Natural killer cell (primary cell): ENCODE results near the gene ZBTB8A. TPM values are rescaled to one million over a fixed set of nuclear protein-coding genes. Genes with fewer than 3 reads are reported as not detected.

Source experiments
- ATAC-seq, 3 donors: fragments of 150-1000 bp in 2 of 3; fragments of 200-7000 bp in 1 of 3; cut with Tn5 transposase; 1 replicate in 1 of 3; 2 replicates in 2 of 3; pipeline ENCODE4 v1.10.0; 2021; ENCODE audit warnings: mild to moderate bottlenecking in 2 of 3, moderate library complexity in 2 of 3
- DNase-seq, 2 donors: peaks; one replicate each; pipeline versions ENCODE4 v3.0.0 to v3.0.0-alpha.2; 2013 to 2021; ENCODE audit warnings: mixed read lengths in 1 of 2
- H3K27ac ChIP-seq: one replicate; pipeline ENCODE4 v1.5.1; 2013; ENCODE audit warnings: mild to moderate bottlenecking, low read length
- H3K27me3 ChIP-seq: one replicate; pipeline ENCODE4 v1.6.1; 2013; ENCODE audit warnings: low read length; ENCODE audit not compliant: control insufficient read depth, insufficient read depth
- H3K36me3 ChIP-seq: one replicate; pipeline ENCODE4 v1.6.1; 2013; ENCODE audit warnings: low read length; ENCODE audit not compliant: control insufficient read depth, insufficient read depth
- H3K4me1 ChIP-seq: one replicate; pipeline ENCODE4 v1.6.1; 2013; ENCODE audit warnings: low read length; ENCODE audit not compliant: control insufficient read depth, insufficient read depth
- H3K4me3 ChIP-seq: one replicate; pipeline ENCODE4 v1.5.1; 2013; ENCODE audit warnings: low read length
- H3K9me3 ChIP-seq: one replicate; pipeline ENCODE4 v1.6.1; 2013; ENCODE audit warnings: low read length; ENCODE audit not compliant: control insufficient read depth, insufficient read depth
- H3K27ac Mint-ChIP-seq, 2 donors: one replicate each; pipeline ENCODE4 v1.8.0; 2022; ENCODE audit warnings: mild to moderate bottlenecking in 2 of 2, mixed read lengths in 2 of 2, moderate library complexity in 1 of 2
- H3K27me3 Mint-ChIP-seq, 2 donors: one replicate each; pipeline ENCODE4 v1.8.0; 2022; ENCODE audit warnings: low read depth in 2 of 2, mixed read lengths in 2 of 2
- H3K36me3 Mint-ChIP-seq: one replicate; pipeline ENCODE4 v1.8.0; 2022; ENCODE audit warnings: mixed read lengths
- H3K4me1 Mint-ChIP-seq, 2 donors: one replicate each; pipeline ENCODE4 v1.8.0; 2022; ENCODE audit warnings: mixed read lengths in 2 of 2
- H3K4me3 Mint-ChIP-seq: one replicate; pipeline ENCODE4 v1.8.0; 2022; ENCODE audit warnings: mild to moderate bottlenecking, moderate library complexity, mixed read lengths
- H3K9me3 Mint-ChIP-seq, 2 donors: one replicate each; pipeline ENCODE4 v1.8.0; 2022; ENCODE audit warnings: mixed read lengths in 2 of 2
- WGBS: methylation state at CpG from one replicate; pipeline ENCODE4 v1.1.7; 2013; ENCODE audit warnings: missing lambda C conversion rate; ENCODE audit not compliant: insufficient coverage; 5-methylcytosine and 5-hydroxymethylcytosine counted together
- intact Hi-C: fragments of 100-400 bp; cut with micrococcal nuclease; formaldehyde crosslinking; loops from one replicate; pipeline ENCODE4 v1.14.2; 2022
- total RNA-seq, 4 donors: library from RNA; stranded (reverse); fragments of 120-200 nt in 1 of 4; gene quantifications; one replicate each; pipeline versions ENCODE4 v1.2.3 to v1.2.4, GENCODE V29; 2013 to 2022
- TF ChIP-seq, protein P1 (sequence below): fragments of 200-600 bp; IDR thresholded peaks from one replicate; pipeline ENCODE4 v1.8.0; 2022; ENCODE audit warnings: antibody characterized with exemption

The ZBTB8A gene
- total RNA-seq, 3 donors from 2014 or later (not counting 1 experiment from before 2014, with no cell fraction given) = 0.16 to 0.50 (median 0.33) TPM

DNA sequence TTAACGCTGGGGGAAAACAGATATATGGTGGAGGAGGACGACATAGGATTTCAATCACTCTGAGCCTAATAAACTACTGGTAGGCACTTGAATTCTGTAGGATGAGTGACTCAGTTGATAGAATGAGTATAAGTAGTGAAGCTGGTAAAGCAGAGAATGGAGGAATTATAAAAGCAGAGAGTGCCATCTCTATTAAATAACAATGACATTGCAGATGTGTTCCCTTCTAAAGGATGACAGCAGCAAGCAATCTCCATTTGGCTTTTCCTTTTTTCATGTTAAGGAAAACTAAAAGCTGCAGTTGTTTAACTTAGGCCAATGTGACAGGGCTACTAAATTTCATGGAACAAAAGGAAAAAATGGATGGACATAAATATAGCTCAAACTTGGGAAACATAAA is 93.6 kb downstream of the ZBTB8A start:
- peaks cover 2 to 26% of the 10 kb centered on the region in 2 donors for H3K4me1 Mint-ChIP-seq
- H3K27ac ChIP-seq = no peak overlapping the region
- peaks cover 21% of the 10 kb centered on the region for H3K36me3 ChIP-seq
- intact Hi-C loops = no loop called here
- ATAC-seq = no peak
- 95% methylated on average over 2 of the region's 2 CpGs for WGBS
- no peaks in the 10 kb centered on the region for H3K9me3 Mint-ChIP-seq
- H3K27me3 Mint-ChIP-seq = no peaks in the 10 kb centered on the region
- H3K4me3 ChIP-seq = no peak overlapping the region
- no peaks in the 10 kb centered on the region for H3K9me3 ChIP-seq
- H3K4me3 Mint-ChIP-seq = no peak overlapping the region
- H3K36me3 Mint-ChIP-seq = peaks cover 10% of the 10 kb centered on the region
- H3K4me1 ChIP-seq = peaks cover 12% of the 10 kb centered on the region
- no peaks in the 10 kb centered on the region for H3K27me3 ChIP-seq
- no peak for DNase-seq
- TF ChIP-seq, protein P1, sequence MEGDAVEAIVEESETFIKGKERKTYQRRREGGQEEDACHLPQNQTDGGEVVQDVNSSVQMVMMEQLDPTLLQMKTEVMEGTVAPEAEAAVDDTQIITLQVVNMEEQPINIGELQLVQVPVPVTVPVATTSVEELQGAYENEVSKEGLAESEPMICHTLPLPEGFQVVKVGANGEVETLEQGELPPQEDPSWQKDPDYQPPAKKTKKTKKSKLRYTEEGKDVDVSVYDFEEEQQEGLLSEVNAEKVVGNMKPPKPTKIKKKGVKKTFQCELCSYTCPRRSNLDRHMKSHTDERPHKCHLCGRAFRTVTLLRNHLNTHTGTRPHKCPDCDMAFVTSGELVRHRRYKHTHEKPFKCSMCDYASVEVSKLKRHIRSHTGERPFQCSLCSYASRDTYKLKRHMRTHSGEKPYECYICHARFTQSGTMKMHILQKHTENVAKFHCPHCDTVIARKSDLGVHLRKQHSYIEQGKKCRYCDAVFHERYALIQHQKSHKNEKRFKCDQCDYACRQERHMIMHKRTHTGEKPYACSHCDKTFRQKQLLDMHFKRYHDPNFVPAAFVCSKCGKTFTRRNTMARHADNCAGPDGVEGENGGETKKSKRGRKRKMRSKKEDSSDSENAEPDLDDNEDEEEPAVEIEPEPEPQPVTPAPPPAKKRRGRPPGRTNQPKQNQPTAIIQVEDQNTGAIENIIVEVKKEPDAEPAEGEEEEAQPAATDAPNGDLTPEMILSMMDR = no peak
- peak overlapping the region; percentile 45 for H3K27ac Mint-ChIP-seq

DNA sequence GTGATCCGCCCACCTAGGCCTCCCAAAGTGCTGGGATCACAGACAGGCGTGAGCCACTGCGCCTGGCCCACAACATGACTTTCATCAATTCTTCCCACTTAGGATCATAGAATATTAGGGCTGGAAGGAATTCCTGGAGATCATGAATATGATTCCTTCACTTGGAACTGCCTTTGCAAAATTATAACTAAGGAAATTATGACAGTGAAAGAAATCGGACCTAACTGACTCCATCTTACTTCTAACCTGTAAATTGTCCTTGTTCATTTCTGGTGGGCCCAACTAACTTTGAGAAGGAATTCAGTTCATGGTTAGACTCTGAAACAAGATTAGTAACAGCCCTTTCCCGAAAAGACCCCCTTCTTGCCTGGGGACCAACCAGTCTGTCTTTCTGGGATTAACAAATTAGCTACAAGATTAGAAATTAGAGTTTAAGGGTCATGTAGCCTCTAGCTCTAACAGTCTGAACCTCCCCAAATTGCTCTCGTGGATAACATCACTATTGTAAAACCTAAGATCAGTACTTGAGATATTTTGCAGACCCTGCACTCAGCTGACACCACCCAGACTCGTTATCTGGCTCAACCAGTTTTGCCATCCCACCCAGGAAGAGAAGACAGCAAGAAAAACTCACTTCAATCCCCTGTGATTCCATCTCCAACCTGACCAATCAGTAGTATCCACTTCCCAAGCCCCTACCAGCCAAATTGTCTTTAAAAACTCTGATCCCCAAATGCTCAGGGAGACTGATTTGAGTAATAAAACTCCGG is 96.5 kb downstream of the ZBTB8A start:
- Histone ChIP-seq H3K27ac (no peak overlapping the region), H3K9me3 (no peaks in the 10 kb centered on the region), H3K27me3 (no peaks in the 10 kb centered on the region), H3K36me3 (peaks cover 21% of the 10 kb centered on the region), H3K4me3 (no peak overlapping the region), H3K4me1 (no peaks in the 10 kb centered on the region)
- H3K36me3 Mint-ChIP-seq = peaks cover 10% of the 10 kb centered on the region
- intact Hi-C loops = no loop called here
- peaks cover 0 to 22% of the 10 kb centered on the region in 2 donors for H3K4me1 Mint-ChIP-seq
- WGBS = 97% methylated on average over 6 of the region's 8 CpGs
- TF ChIP-seq, protein P1 = no peak
- no peaks in the 10 kb centered on the region for H3K9me3 Mint-ChIP-seq
- H3K4me3 Mint-ChIP-seq = no peak overlapping the region
- H3K27me3 Mint-ChIP-seq = no peaks in the 10 kb centered on the region
- no peak for ATAC-seq
- DNase-seq = no peak
- H3K27ac Mint-ChIP-seq = peak overlapping the region in 1 of 2 donors; percentile 48

DNA sequence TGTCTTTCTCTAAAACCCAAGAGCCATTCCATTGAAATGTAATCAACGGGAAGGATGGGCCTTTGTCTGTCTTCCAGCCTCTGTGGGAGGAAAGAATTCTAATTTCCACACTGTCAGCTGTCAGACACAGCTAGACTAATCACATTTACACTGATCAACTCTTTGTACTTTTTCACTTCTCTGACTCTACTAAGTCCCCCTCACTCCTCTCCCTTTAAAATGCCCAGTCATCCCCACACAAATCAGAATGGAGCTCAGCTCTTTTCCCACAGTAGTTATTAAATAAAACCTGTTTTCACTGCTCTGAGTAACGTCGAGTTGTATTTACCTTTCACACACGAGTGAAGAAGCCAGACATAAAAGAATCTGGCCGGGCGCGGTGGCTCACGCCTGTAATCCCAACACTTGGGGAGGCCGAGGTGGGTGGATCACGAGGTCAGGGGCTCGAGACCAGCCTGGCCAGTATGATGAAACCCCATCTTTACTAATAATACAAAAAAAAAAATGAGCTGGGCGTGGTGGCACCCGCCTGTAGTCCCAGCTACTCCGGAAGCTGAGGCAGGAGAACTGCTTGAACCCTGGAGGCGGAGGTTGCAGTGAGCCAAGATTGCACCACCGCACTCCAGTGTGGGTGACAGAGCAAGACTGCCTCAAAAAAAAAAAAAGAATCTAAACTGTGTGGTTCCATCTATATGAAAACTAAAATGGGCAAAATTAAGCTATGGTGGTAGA is 97.9 kb downstream of the ZBTB8A start:
- TF ChIP-seq, protein P1 = no peak
- H3K4me3 ChIP-seq = no peak overlapping the region
- ATAC-seq = no peak
- no peaks in the 10 kb centered on the region for H3K27me3 ChIP-seq
- H3K27me3 Mint-ChIP-seq = no peaks in the 10 kb centered on the region
- intact Hi-C loops = no loop called here
- H3K4me1 ChIP-seq = no peaks in the 10 kb centered on the region
- peak overlapping the region; percentile 31 to 35 for H3K27ac Mint-ChIP-seq
- DNase-seq = no peak
- no peak overlapping the region for H3K4me3 Mint-ChIP-seq
- H3K36me3 Mint-ChIP-seq = peaks cover 10% of the 10 kb centered on the region
- no peaks in the 10 kb centered on the region for H3K9me3 Mint-ChIP-seq
- H3K27ac ChIP-seq = no peak overlapping the region
- H3K36me3 ChIP-seq = peaks cover 18% of the 10 kb centered on the region
- H3K4me1 Mint-ChIP-seq = peaks cover 0 to 22% of the 10 kb centered on the region in 2 donors
- H3K9me3 ChIP-seq = no peaks in the 10 kb centered on the region
- 95% methylated on average over 14 of the region's 16 CpGs for WGBS
